Measurements from ENCODE around the gene LYZL4.

LYZL4 gene

DNA sequence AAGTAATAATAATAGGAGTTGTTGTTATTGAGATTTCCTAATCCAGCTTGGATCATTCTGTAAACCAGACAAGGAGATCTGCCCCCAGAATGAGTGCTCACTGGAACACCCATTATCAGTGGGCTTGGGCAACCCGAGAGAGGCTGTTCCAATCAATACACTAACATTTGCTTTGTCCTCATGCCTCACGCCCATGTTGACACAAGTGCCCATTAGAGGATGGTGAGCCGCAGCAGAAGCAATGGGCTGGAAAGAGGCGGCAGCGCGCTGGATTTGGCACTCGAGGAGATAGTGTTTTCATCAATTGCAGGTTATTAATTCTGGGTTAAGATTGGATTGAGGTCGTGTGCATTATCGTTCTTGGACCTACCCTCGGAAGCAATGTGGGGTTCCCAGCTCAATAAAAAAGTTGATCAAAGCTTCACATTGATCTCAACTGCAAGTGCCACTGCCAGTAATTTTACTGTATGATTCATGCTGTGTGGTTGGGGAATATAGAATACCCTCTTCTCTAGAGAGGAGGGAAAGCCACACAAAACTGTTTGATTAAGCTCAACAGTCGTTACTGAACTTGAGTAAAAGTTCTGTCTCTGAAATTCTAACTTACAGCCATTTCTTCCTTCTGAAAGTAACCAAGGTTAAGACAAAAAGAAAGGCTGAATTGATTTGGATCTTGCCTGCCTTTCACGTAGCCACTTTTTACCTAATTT, 15.7 kb downstream of the LYZL4 start:
- TF ChIP-seq, protein P1, sequence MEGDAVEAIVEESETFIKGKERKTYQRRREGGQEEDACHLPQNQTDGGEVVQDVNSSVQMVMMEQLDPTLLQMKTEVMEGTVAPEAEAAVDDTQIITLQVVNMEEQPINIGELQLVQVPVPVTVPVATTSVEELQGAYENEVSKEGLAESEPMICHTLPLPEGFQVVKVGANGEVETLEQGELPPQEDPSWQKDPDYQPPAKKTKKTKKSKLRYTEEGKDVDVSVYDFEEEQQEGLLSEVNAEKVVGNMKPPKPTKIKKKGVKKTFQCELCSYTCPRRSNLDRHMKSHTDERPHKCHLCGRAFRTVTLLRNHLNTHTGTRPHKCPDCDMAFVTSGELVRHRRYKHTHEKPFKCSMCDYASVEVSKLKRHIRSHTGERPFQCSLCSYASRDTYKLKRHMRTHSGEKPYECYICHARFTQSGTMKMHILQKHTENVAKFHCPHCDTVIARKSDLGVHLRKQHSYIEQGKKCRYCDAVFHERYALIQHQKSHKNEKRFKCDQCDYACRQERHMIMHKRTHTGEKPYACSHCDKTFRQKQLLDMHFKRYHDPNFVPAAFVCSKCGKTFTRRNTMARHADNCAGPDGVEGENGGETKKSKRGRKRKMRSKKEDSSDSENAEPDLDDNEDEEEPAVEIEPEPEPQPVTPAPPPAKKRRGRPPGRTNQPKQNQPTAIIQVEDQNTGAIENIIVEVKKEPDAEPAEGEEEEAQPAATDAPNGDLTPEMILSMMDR (IDR thresholded peaks at IDR 0.05; ENCODE audit: low read depth, low read length), result no peak
- no peak for DNase-seq (ENCODE audit: extremely low read depth, low read depth)

DNA sequence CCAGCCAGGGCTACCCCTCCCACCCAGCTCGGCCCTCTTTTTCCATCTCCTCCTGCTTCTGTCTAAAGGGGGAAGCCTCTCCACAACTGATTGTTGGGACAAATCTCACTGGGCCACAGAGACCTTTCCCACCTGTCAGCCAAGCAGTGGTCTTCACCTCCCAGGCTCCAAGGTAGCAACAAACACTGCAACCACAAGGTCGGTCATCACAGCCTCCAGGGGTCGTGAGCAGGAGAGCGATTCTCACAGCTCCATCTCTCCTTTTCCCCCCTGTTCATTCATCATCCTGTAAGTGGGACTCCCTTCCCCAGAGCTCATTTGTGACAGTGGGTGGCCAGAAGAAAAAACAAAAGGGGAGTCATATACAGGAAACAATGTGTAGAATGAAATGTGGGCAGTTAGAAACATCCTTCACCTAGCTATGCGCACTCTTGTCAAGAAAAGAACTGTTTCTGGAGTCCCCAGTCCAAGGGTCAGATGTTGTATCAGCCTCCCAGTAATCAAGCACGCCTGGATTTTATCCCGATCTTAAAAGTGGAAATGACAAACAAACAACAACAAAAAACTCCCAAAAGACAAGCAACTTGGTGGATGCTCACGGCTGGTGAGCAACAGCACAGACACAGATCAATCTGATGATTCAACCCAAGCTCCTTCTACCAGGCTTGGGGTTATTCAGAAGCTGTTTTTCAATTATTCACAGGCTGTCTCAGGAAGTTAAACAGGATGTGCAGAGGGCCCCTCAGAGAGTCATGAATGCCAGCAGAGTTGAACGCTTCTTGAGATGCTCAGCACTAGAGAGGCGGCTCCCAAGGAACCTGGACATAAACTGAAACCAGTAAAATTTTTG, 22.4 kb downstream of the LYZL4 start:
- DNase-seq (ENCODE audit: extremely low read depth, low read depth), result no peak
- TF ChIP-seq, protein P1 (IDR thresholded peaks at IDR 0.05; ENCODE audit: low read depth, low read length), result no peak

DNA sequence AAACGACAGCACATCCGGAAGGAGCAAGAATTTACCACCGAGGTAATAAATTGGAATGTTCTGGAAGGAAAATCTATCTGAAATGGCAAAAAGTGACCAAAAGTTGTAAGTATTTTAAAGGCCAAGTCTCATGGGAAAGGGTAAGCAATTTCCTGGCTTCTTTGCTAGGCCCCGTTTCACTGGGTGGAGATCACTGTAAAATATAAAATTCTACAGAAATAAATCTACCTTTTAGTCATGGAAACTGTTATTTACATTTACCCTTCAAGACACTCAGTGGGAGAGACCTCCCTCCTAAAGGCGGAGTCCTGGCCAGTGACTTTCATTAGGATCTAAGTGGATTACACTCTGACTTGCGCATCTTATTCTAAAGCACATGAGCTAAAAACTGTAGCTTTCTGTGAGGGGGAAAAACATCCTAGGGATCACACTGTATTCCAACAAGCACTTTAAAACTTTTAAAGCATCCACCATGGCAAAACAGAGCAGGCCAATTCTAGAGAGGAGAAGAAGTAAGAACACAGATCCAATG, 28.8 kb downstream of the LYZL4 start:
- TF ChIP-seq, protein P1 (IDR thresholded peaks at IDR 0.05; ENCODE audit: low read depth, low read length), result no peak
- DNase-seq (ENCODE audit: extremely low read depth, low read depth), result no peak

DNA sequence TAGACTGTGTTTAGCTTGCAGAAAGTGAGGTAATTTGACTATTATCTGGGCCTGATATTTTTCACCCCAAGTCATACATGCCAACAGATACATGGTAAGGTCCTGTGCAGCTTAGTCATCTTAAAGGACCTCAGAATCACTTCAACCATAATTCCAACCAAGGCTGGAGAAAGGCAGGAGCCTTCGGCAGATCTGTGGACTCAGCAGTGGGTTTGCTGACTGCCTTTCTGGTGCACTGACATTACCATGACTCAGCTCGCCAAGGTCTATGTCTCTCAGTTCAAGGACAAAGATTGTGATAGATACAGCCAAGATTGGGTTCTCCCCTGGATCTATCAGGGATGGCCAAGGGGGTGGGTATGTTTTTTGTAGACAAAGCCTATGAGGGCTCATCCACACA, 32.7 kb downstream of the LYZL4 start:
- DNase-seq (ENCODE audit: extremely low read depth, low read depth), result no peak
- TF ChIP-seq, protein P1 (IDR thresholded peaks at IDR 0.05; ENCODE audit: low read depth, low read length), result no peak

DNA sequence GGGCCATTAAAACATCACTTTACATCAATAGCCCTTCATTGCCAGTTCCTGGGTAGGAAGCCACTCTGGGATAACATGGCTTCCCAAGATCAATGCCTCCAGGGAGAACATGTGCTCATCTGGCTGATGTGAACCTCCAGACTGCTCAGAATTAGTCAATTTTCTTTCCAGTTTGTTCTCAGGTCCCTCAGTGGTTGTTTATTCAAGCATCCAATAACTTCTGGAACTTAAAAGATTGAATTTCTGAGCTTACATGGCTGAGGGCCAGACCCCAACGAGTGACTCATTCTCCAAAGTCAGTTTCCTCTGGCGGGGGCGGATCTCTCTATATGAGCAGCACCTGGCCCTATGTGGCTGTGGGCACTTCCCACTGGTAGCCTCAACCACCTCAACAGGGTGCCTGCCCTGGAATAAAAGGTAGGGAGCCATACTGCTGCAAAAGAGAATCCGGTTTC, 34.0 kb downstream of the LYZL4 start:
- TF ChIP-seq, protein P1 (IDR thresholded peaks at IDR 0.05; ENCODE audit: low read depth, low read length), result no peak

DNA sequence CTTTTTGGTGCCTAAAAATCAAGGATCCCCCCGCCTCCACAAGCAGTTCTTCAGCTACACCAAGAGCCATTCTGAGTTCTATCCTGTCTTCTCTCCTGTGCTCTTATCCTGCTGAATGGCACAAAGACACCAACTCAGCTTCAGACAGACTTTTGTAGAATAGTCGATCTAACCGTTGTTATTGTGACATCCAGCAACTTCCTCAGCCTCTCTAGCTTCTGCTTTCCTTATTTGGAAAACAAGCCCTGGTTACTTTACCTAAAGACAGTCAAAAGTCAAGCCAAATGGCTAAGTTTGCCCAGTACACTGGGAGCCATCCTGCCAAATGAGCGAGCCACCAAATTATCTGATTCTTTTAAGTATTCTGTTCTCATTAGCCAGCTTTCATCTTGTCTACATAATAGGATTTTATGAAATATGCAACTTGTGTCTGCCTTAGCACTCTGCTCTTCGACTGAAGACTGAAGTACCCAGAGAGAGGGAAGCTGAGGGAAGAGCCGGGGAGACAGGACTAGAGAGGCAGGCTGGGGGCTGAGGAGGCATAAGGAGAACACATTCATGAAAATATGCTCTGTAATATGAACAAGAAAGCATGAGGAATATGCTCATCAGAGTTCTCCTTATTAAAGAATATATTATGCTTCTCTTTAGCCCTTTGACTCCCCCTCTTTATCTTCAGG, 35.1 kb downstream of the LYZL4 start:
- DNase-seq (ENCODE audit: extremely low read depth, low read depth), result no peak
- TF ChIP-seq, protein P1 (IDR thresholded peaks at IDR 0.05; ENCODE audit: low read depth, low read length), result no peak

More for the DNA sequence above, 34.0 kb downstream of the LYZL4 start:
- peak; percentile 25 for DNase-seq (ENCODE audit: extremely low read depth, low read depth)

Data from AG09319 (cell line).